Neural progenitor cell (in vitro differentiated cells): ENCODE results near the gene PGAP1. TPM values are rescaled to one million over a fixed set of nuclear protein-coding genes. Genes with fewer than 3 reads are reported as not detected.

Source experiments
- DNase-seq: peaks from one replicate; pipeline ENCODE4 v3.0.0-alpha.2; 2016; ENCODE audit warnings: low spot score
- H2AFZ ChIP-seq: fragments of 200-600 bp; sonication (generic); replicated peaks from 2 replicates; pipeline ENCODE4 v1.6.1; 2016; ENCODE audit warnings: antibody characterized with exemption
- H3F3A ChIP-seq: fragments of 200-600 bp; sonication (generic); 2 replicates; pipeline ENCODE4 v1.6.1; 2016; ENCODE audit warnings: antibody characterized with exemption, low read depth
- H3K27ac ChIP-seq: fragments of 200-600 bp; sonication (generic); 2 replicates; pipeline ENCODE4 v1.5.1; 2016; ENCODE audit warnings: mild to moderate bottlenecking
- H3K27me3 ChIP-seq: fragments of 200-600 bp; sonication (generic); 2 replicates; pipeline ENCODE4 v1.6.1; 2016; ENCODE audit warnings: mild to moderate bottlenecking, moderate library complexity
- H3K36me3 ChIP-seq: fragments of 200-600 bp; sonication (generic); 2 replicates; pipeline ENCODE4 v1.5.1; 2016
- H3K4me1 ChIP-seq: fragments of 200-600 bp; sonication (generic); 2 replicates; pipeline ENCODE4 v1.6.1; 2016; ENCODE audit warnings: mixed run types
- H3K4me2 ChIP-seq: fragments of 200-600 bp; sonication (generic); 2 replicates; pipeline ENCODE4 v1.6.1; 2016
- H3K4me3 ChIP-seq: fragments of 200-600 bp; sonication (generic); 2 replicates; pipeline ENCODE4 v1.5.1; 2016
- H3K79me2 ChIP-seq: fragments of 200-600 bp; sonication (generic); 2 replicates; pipeline ENCODE4 v1.6.1; 2016; ENCODE audit warnings: low read depth
- H3K9ac ChIP-seq: fragments of 200-600 bp; sonication (generic); 2 replicates; pipeline ENCODE4 v1.6.1; 2016
- H3K9me3 ChIP-seq: fragments of 200-600 bp; sonication (generic); 2 replicates; pipeline ENCODE4 v1.5.1; 2016; ENCODE audit warnings: low read depth
- H4K20me1 ChIP-seq: fragments of 200-600 bp; sonication (generic); 2 replicates; pipeline ENCODE4 v1.6.1; 2016; ENCODE audit warnings: low read depth
- H3K27ac Mint-ChIP-seq: 3 replicates; pipeline ENCODE4 v1.8.0; 2021; ENCODE audit warnings: mixed read lengths
- H3K27me3 Mint-ChIP-seq: 2 replicates; pipeline ENCODE4 v1.8.0; 2022; ENCODE audit warnings: low read depth, mild to moderate bottlenecking, inconsistent platforms, moderate library complexity, mixed read lengths; ENCODE audit not compliant: insufficient read depth
- H3K36me3 Mint-ChIP-seq: 3 replicates; pipeline ENCODE4 v1.8.0; 2021; ENCODE audit warnings: mixed read lengths
- H3K4me1 Mint-ChIP-seq: 3 replicates; pipeline ENCODE4 v1.8.0; 2021; ENCODE audit warnings: mixed read lengths
- H3K4me3 Mint-ChIP-seq: 3 replicates; pipeline ENCODE4 v1.8.0; 2021; ENCODE audit warnings: mild to moderate bottlenecking, moderate library complexity, mixed read lengths
- H3K9me3 Mint-ChIP-seq: 3 replicates; pipeline ENCODE4 v1.8.0; 2020; ENCODE audit warnings: mixed read lengths
- EZH2 ChIP-seq: fragments of 200-600 bp; sonication (generic); IDR thresholded peaks from 2 replicates; pipeline ENCODE4 v1.6.1; 2017; ENCODE audit warnings: antibody characterized with exemption, mild to moderate bottlenecking, moderate library complexity
- EZH2phosphoT487 ChIP-seq: fragments of 200-600 bp; sonication (generic); IDR thresholded peaks from 2 replicates; pipeline ENCODE4 v1.6.1; 2017; ENCODE audit warnings: antibody characterized with exemption
- total RNA-seq: library from RNA; depleted of rRNA; stranded (reverse); fragments of >200 nt; gene quantifications from 2 replicates; pipeline ENCODE4 v1.2.3, GENCODE V29; 2015; ENCODE audit warnings: low replicate concordance
- TF ChIP-seq, protein P1 (sequence below): fragments of 200-600 bp; sonication (generic); IDR thresholded peaks from 2 replicates; pipeline ENCODE4 v1.5.1; 2017; ENCODE audit warnings: antibody characterized with exemption, mild to moderate bottlenecking

Gene PGAP1
- total RNA-seq, 1 donor from 2014 or later, result 107 TPM

DNA sequence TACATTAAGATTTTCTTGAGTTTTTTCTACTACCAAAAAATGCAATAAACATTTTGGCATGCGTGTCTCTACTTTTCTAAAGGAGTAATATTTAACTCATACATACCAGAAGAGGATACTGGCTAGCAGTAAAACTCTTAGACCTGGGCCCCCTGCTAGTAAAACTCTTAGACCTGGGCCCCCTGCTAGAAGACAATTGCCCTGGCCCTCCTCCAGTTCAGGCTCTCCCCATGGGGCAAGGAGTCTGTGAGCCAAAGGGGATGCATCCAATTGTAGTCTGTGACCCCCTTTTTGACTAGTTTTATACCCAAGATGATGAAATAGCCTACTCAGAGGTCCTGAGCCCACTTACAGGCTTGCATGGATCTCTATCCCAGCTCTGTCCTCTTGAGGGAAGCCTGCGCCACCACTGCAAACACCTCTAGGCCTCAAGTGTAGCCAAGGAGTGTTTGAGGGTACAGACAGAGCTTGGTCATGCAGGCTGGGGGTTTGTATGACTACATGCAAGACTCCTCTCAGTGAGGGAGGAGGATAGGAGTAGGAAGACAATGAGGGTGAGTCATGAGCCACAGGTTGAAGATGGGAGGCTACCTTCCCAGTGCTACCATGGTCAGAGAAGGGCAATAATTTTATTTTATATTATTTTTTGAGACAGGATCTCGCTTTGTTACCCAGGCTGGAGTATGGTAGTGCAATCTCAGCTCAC, 45.2 kb upstream of the PGAP1 start:
- Mint-ChIP-seq H3K36me3 (no peaks in the 10 kb centered on the region), H3K4me3 (no peak overlapping the region), H3K27me3 (no peaks in the 10 kb centered on the region), H3K9me3 (peaks cover 12% of the 10 kb centered on the region), H3K27ac (no peak overlapping the region), H3K4me1 (peaks cover 11% of the 10 kb centered on the region)
- Histone ChIP-seq H2AFZ (peak overlapping the region; percentile 78), H3K27me3 (no peaks in the 10 kb centered on the region), H3K27ac (peak overlapping the region; percentile 66), H3K4me2 (peak overlapping the region; percentile 61), H3K9ac (no peak overlapping the region), H3K9me3 (no peaks in the 10 kb centered on the region), H3K36me3 (no peaks in the 10 kb centered on the region), H3K4me1 (peaks cover 23% of the 10 kb centered on the region), H4K20me1 (no peaks in the 10 kb centered on the region), H3F3A (peaks cover 25% of the 10 kb centered on the region), H3K79me2 (no peaks in the 10 kb centered on the region), H3K4me3 (no peak overlapping the region)
- TF ChIP-seq EZH2phosphoT487, result no peak
- TF ChIP-seq, protein P1, sequence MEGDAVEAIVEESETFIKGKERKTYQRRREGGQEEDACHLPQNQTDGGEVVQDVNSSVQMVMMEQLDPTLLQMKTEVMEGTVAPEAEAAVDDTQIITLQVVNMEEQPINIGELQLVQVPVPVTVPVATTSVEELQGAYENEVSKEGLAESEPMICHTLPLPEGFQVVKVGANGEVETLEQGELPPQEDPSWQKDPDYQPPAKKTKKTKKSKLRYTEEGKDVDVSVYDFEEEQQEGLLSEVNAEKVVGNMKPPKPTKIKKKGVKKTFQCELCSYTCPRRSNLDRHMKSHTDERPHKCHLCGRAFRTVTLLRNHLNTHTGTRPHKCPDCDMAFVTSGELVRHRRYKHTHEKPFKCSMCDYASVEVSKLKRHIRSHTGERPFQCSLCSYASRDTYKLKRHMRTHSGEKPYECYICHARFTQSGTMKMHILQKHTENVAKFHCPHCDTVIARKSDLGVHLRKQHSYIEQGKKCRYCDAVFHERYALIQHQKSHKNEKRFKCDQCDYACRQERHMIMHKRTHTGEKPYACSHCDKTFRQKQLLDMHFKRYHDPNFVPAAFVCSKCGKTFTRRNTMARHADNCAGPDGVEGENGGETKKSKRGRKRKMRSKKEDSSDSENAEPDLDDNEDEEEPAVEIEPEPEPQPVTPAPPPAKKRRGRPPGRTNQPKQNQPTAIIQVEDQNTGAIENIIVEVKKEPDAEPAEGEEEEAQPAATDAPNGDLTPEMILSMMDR, result no peak
- TF ChIP-seq EZH2, result no peak
- DNase-seq, result peak; percentile 36

- no peak for TF ChIP-seq EZH2phosphoT487
- TF ChIP-seq, protein P1, result no peak
- TF ChIP-seq EZH2, result no peak
- Histone ChIP-seq H3K27ac (no peak overlapping the region), H3K4me2 (no peak overlapping the region), H3K79me2 (no peaks in the 10 kb centered on the region), H3K4me3 (no peak overlapping the region), H3F3A (peaks cover 25% of the 10 kb centered on the region), H3K9ac (no peak overlapping the region), H3K9me3 (no peaks in the 10 kb centered on the region), H3K27me3 (no peaks in the 10 kb centered on the region), H3K36me3 (no peaks in the 10 kb centered on the region), H2AFZ (peak overlapping the region; percentile 7), H3K4me1 (peaks cover 39% of the 10 kb centered on the region), H4K20me1 (no peaks in the 10 kb centered on the region)
- Mint-ChIP-seq H3K9me3 (peaks cover 6% of the 10 kb centered on the region), H3K27me3 (no peaks in the 10 kb centered on the region), H3K4me3 (no peak overlapping the region), H3K36me3 (no peaks in the 10 kb centered on the region), H3K4me1 (peaks cover 21% of the 10 kb centered on the region), H3K27ac (no peak overlapping the region)
- DNase-seq, result no peak
Measured at GRCh38 chr2:196970099-196970498, 43.6 kb upstream of the PGAP1 start.

DNA sequence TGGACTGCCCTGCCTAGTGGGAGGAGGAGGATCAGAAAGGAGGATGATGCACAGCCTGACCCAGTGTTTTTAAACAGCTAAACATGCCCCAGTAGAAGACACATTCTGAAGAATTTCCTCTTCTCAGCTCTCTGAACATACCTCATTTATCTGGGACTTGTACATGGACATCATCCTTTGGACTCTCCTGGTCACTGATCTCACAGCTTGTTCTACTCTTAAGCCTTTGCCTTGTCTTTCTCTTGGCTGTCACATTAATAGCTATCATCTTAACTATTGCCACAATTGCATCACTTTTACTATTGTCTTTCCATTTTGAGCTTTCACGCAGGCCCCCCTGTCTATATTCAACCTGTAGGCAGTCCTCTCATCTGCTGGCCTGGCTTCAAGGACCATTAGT, 42.0 kb upstream of the PGAP1 start:
- Mint-ChIP-seq H3K9me3 (peaks cover 2% of the 10 kb centered on the region), H3K4me3 (no peak overlapping the region), H3K4me1 (peaks cover 21% of the 10 kb centered on the region), H3K27me3 (peaks cover 3% of the 10 kb centered on the region), H3K27ac (no peak overlapping the region), H3K36me3 (no peaks in the 10 kb centered on the region)
- Histone ChIP-seq H4K20me1 (no peaks in the 10 kb centered on the region), H3K4me3 (no peak overlapping the region), H3F3A (peaks cover 25% of the 10 kb centered on the region), H3K4me1 (peaks cover 39% of the 10 kb centered on the region), H3K27me3 (no peaks in the 10 kb centered on the region), H3K4me2 (no peak overlapping the region), H2AFZ (no peak overlapping the region), H3K27ac (no peak overlapping the region), H3K36me3 (no peaks in the 10 kb centered on the region), H3K9me3 (no peaks in the 10 kb centered on the region), H3K9ac (no peak overlapping the region), H3K79me2 (no peaks in the 10 kb centered on the region)
- no peak for DNase-seq
- TF ChIP-seq EZH2 (no peak), EZH2phosphoT487 (no peak)
- TF ChIP-seq, protein P1, result no peak
